HG02571 (cell line): ENCODE results near the gene RASGEF1B.

ENCODE experiments used
- ATAC-seq: cut with Tn5 transposase; IDR thresholded peaks from one replicate; pipeline ENCODE4 v1.9.1; 2021; ENCODE audit warnings: mild to moderate bottlenecking, moderate library complexity; ENCODE audit not compliant: unreplicated experiment

Gene RASGEF1B

GRCh38 chr4:81466841-81467671 lies 4.7 kb downstream of the RASGEF1B start:
- no peak for ATAC-seq

GRCh38 chr4:81465406-81466340 lies 6.0 kb downstream of the RASGEF1B start:
- ATAC-seq: no peak

GRCh38 chr4:81460834-81461233 lies 10.9 kb downstream of the RASGEF1B start:
- ATAC-seq: no peak

GRCh38 chr4:81460191-81460701 lies 11.5 kb downstream of the RASGEF1B start:
- ATAC-seq: no peak

GRCh38 chr4:81459228-81459627 lies 12.5 kb downstream of the RASGEF1B start:
- ATAC-seq: no peak

GRCh38 chr4:81457921-81458520 lies 13.7 kb downstream of the RASGEF1B start:
- no peak for ATAC-seq

GRCh38 chr4:81457345-81457744 lies 14.4 kb downstream of the RASGEF1B start:
- no peak for ATAC-seq

GRCh38 chr4:81455897-81456296 lies 15.8 kb downstream of the RASGEF1B start:
- no peak for ATAC-seq

- no peak for ATAC-seq
Observed at GRCh38 chr4:81454948-81455347, 16.8 kb downstream of the RASGEF1B start.

GRCh38 chr4:81454499-81454898 lies 17.2 kb downstream of the RASGEF1B start:
- no peak for ATAC-seq

- ATAC-seq: no peak
Observed at GRCh38 chr4:81453024-81453423, 18.7 kb downstream of the RASGEF1B start.

GRCh38 chr4:81452452-81453006 lies 19.2 kb downstream of the RASGEF1B start:
- ATAC-seq: no peak

- no peak for ATAC-seq
Observed at GRCh38 chr4:81449015-81449414, 22.7 kb downstream of the RASGEF1B start.

- no peak for ATAC-seq
Observed at GRCh38 chr4:81447566-81448229, 24.0 kb downstream of the RASGEF1B start.

- no peak for ATAC-seq
Observed at GRCh38 chr4:81446634-81447033, 25.1 kb downstream of the RASGEF1B start.

- no peak for ATAC-seq
Observed at GRCh38 chr4:81445196-81445595, 26.5 kb downstream of the RASGEF1B start.

- ATAC-seq: no peak
Observed at GRCh38 chr4:81442484-81443085, 29.1 kb downstream of the RASGEF1B start.

GRCh38 chr4:81440949-81441348 lies 30.8 kb downstream of the RASGEF1B start:
- no peak for ATAC-seq

GRCh38 chr4:81436941-81437574 lies 34.6 kb downstream of the RASGEF1B start:
- ATAC-seq: no peak
